Naive thymus-derived CD4-positive, alpha-beta T cell (primary cell): Measurements from ENCODE around the gene RRAS. TPM values are rescaled to one million over a fixed set of nuclear protein-coding genes. Genes with fewer than 3 reads are reported as not detected.

Experiments used
- ATAC-seq: fragments of 150-1000 bp; cut with Tn5 transposase; 2 replicates; pipeline ENCODE4 v1.10.0; 2021; ENCODE audit warnings: mild to moderate bottlenecking, moderate library complexity
- CTCF ChIA-PET: fragments of 350-600 bp; sonication (Branson Sonifier 250); formaldehyde crosslinking; loops from one replicate; lab custom pipeline; 2021; ENCODE audit warnings: antibody characterized with exemption; lab: Charles Lee
- POLR2A ChIA-PET: fragments of 350-600 bp; sonication (Branson Sonifier 250); formaldehyde crosslinking; loops from one replicate; lab custom pipeline; 2021; ENCODE audit warnings: antibody characterized with exemption, inconsistent platforms; lab: Charles Lee
- DNase-seq, 9 donors: peaks; one replicate each; pipeline versions ENCODE4 v3.0.0 to v3.0.0-alpha.2; 2020 to 2022; ENCODE audit warnings: mixed read lengths in 1 of 9
- H3K27ac ChIP-seq: one replicate; pipeline ENCODE4 v1.7.0; 2013; ENCODE audit warnings: mild to moderate bottlenecking, low read depth, low read length, moderate library complexity
- H3K27me3 ChIP-seq, 2 donors: one replicate each; pipeline ENCODE4 v1.7.0; 2013; ENCODE audit warnings: low read length in 2 of 2, mild to moderate bottlenecking in 2 of 2, moderate library complexity in 2 of 2; ENCODE audit not compliant: control insufficient read depth in 2 of 2, insufficient read depth in 2 of 2
- H3K36me3 ChIP-seq, 3 experiments: 1 replicate in 2 of 3; 2 replicates in 1 of 3; pipeline ENCODE4 v1.7.0; 2013; ENCODE audit warnings: low read length in 3 of 3, mild to moderate bottlenecking in 3 of 3, moderate library complexity in 1 of 3; ENCODE audit not compliant: insufficient read depth in 3 of 3, control insufficient read depth in 2 of 3
- H3K4me1 ChIP-seq, 2 donors: one replicate each; pipeline ENCODE4 v1.7.0; 2013; ENCODE audit warnings: low read length in 2 of 2, mild to moderate bottlenecking in 2 of 2, moderate library complexity in 1 of 2; ENCODE audit not compliant: control insufficient read depth in 2 of 2, insufficient read depth in 2 of 2
- H3K4me3 ChIP-seq: 2 replicates; pipeline ENCODE4 v1.7.0; 2013; ENCODE audit warnings: mild to moderate bottlenecking, low read length
- H3K9me3 ChIP-seq, 3 experiments: 1 replicate in 2 of 3; 2 replicates in 1 of 3; pipeline ENCODE4 v1.7.0; 2013; ENCODE audit warnings: low read length in 3 of 3; ENCODE audit not compliant: control insufficient read depth in 2 of 3
- H3K27ac Mint-ChIP-seq, 9 donors: one replicate each; pipeline ENCODE4 v1.8.0; 2020 to 2022; ENCODE audit warnings: mixed read lengths in 9 of 9, mild to moderate bottlenecking in 8 of 9, moderate library complexity in 5 of 9, inconsistent platforms in 2 of 9
- H3K27me3 Mint-ChIP-seq, 5 donors: one replicate each; pipeline ENCODE4 v1.8.0; 2021 to 2022; ENCODE audit warnings: mixed read lengths in 5 of 5, mild to moderate bottlenecking in 1 of 5
- H3K36me3 Mint-ChIP-seq, 5 donors: one replicate each; pipeline ENCODE4 v1.8.0; 2020 to 2022; ENCODE audit warnings: mixed read lengths in 5 of 5, mild to moderate bottlenecking in 3 of 5, inconsistent platforms in 1 of 5
- H3K4me1 Mint-ChIP-seq, 7 donors: one replicate each; pipeline ENCODE4 v1.8.0; 2020 to 2022; ENCODE audit warnings: mixed read lengths in 7 of 7, mild to moderate bottlenecking in 3 of 7, inconsistent platforms in 1 of 7
- H3K4me3 Mint-ChIP-seq, 10 donors: one replicate each; pipeline ENCODE4 v1.8.0; 2020 to 2022; ENCODE audit warnings: mild to moderate bottlenecking in 10 of 10, mixed read lengths in 10 of 10, moderate library complexity in 6 of 10, inconsistent platforms in 2 of 10
- H3K9me3 Mint-ChIP-seq, 11 donors: one replicate each; pipeline ENCODE4 v1.8.0; 2020 to 2022; ENCODE audit warnings: mixed read lengths in 11 of 11, mild to moderate bottlenecking in 4 of 11, inconsistent platforms in 1 of 11, moderate library complexity in 1 of 11
- intact Hi-C, 2 donors: fragments of 100-400 bp; cut with micrococcal nuclease; formaldehyde crosslinking; loops; one replicate each; pipeline ENCODE4 v1.15.1; 2023
- polyA plus RNA-seq, 2 donors: library from polyadenylated mRNA; unstranded; fragments of 300-500 nt; fragmentation: Illumina TruSeq; gene quantifications; one replicate each; pipeline ENCODE4 v1.2.3, GENCODE V29; 2021
- total RNA-seq, 6 experiments: library from RNA in 5 of 6; stranded (reverse) in 5 of 6; gene quantifications; 1 replicate in 5 of 6; 2 replicates in 1 of 6; pipeline ENCODE4 v1.2.3 and lab custom pipeline; 2021 to 2026

The RRAS gene
- total and polyA plus RNA-seq, 7 experiments from 2014 or later, result 11.0 to 37.0 (median 13.9) TPM

DNA sequence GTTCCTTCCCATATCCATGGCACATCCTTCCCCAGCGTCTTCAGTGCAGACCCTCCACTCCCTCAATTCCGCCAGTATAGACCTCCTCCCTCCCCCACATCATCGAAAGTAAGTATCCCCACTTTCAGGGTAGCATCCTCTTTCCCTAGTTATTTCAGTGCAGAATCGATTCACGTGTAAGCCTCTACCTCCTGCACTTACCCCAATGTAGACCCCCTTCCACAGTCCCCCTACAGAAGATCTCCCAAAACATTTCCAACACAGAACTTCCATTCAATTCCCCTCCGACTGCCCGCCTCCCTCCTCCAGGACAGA, 25.1 kb upstream of the RRAS start:
- H3K4me3 Mint-ChIP-seq, result peak overlapping the region; percentile 97 to 100 (median 99)
- intact Hi-C loops, result loop anchor here (1.0 to 2.0 kb wide), 9 partner anchors 11 to 546 kb away; partner anchors contain the start of genes AKT1S1 (in 1 of the 2), ALDH16A1 (in 1 of the 2), C19orf73 (in 1 of the 2) and NOSIP (in 1 of the 2)
- peaks cover 0 to 4% (median 0%) of the 10 kb centered on the region in 11 donors for H3K9me3 Mint-ChIP-seq

DNA sequence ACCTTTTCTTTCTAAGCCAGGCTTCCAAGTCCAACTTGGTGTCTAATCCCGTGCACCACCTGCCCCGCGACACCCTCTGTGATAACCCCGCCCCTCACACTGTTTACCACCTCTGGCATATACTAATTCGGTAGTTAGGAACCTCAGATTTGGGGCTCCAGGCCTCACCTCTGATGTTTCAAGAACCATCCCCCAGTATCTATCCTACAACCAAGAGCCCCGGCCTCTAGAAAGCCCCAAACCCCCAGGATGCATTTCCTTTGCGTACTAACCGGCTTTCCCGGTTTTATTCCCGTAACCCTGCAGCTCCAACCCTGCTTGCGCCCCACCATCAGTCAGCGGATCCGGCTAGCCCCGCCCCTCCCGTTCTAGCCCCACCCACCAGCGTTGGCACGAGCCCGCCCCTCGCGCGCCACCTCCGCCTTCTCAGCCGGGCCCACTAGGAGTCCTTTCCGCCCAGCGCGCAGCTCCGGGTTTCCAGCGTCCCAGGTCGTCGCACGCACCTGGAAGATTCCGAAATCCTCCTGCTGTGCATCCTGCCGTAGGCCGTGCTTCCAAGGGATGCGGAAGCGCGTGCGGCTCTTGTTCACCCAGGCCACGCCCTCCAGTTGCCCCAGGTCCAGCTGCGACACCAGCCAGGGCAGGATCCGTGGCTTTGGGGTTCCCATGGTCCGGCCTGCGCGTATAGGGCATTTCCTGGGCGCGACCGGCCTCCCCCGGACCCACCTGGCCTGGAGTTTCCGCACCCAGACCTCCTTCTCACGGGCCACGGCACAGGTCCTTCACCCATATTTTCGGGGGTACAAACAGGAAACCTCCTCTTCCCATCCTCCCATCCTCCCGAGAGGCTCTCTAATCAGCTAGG, 24.5 kb upstream of the RRAS start:
- ATAC-seq, result peak; percentile 82
- H3K36me3 Mint-ChIP-seq, result peaks cover 0 to 17% (median 4%) of the 10 kb centered on the region in 5 donors

More for the DNA sequence above, 25.1 kb upstream of the RRAS start:
- ChIA-PET POLR2A (interaction anchor here (0.8 to 14.1 kb wide), 13 partner anchors 10 to 213 kb away, joined by 3 to 187 read pairs (median 9); partner anchors contain the start of genes AKT1S1, NOSIP, PIH1D1 and PRMT1), CTCF (interaction anchor here (1.3 to 2.2 kb wide), 2 partner anchors 25 to 119 kb away, joined by 3 to 8 read pairs; partner anchors contain the start of gene RRAS)
- H3K4me1 Mint-ChIP-seq, result peaks cover 24 to 51% (median 44%) of the 10 kb centered on the region in 7 donors
- peaks cover 0 to 47% (median 14%) of the 10 kb centered on the region in 3 experiments for H3K36me3 ChIP-seq
- H3K27me3 ChIP-seq, result no peaks in the 10 kb centered on the region
- peak overlapping the region; percentile 95 for H3K4me3 ChIP-seq
- H3K4me1 ChIP-seq, result peaks cover 23% of the 10 kb centered on the region in 2 donors
- H3K27ac Mint-ChIP-seq, result peak overlapping the region; percentile 96 to 99 (median 97)
- ATAC-seq (no peak), DNase-seq (no peak)
- H3K9me3 ChIP-seq, result no peaks in the 10 kb centered on the region
- peaks cover 4 to 20% (median 4%) of the 10 kb centered on the region in 5 donors for H3K36me3 Mint-ChIP-seq
- H3K27me3 Mint-ChIP-seq, result peaks cover 0 to 2% (median 0%) of the 10 kb centered on the region in 5 donors
- peak overlapping the region; percentile 80 for H3K27ac ChIP-seq

DNA sequence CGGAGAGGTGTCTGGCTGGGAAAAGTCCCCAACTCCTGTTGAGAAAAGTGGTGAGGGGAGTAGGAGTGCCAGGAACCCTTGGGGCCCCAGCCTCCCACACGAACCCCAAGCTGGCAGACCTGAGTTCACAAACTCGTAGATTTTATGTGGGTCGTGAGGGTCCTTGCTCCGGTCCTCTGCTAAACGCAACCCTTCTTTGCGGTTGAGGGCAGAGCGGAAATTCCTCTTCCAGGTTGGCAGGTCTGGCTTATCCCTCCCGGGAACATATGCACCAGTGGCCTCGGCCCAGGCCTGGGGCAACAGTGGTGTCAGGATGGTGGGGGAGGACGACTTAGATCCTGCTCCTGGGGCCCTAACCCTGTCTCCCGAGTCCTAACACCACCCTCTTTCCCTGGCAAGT, 23.3 kb upstream of the RRAS start:
- H3K4me3 Mint-ChIP-seq, result peak overlapping the region in 9 of 10 donors; percentile 82 to 100 (median 99)
- H3K36me3 ChIP-seq, result peaks cover 0 to 59% (median 19%) of the 10 kb centered on the region in 3 experiments
- intact Hi-C loops, result no loop called here
- H3K9me3 ChIP-seq, result no peaks in the 10 kb centered on the region
- no peaks in the 10 kb centered on the region for H3K27me3 ChIP-seq
- H3K4me1 ChIP-seq, result peaks cover 23% of the 10 kb centered on the region in 2 donors
- POLR2A ChIA-PET, result interaction anchor here (0.7 to 14.1 kb wide), 11 partner anchors 8 to 670 kb away, joined by 3 to 187 read pairs (median 9); partner anchors contain the start of genes GYS1, PRMT1, PRR12 and RPS11
- ATAC-seq, result no peak
- peak overlapping the region; percentile 95 for H3K4me3 ChIP-seq
- H3K36me3 Mint-ChIP-seq, result peaks cover 0 to 17% (median 0%) of the 10 kb centered on the region in 5 donors
- H3K4me1 Mint-ChIP-seq, result peaks cover 24 to 53% (median 42%) of the 10 kb centered on the region in 7 donors
- peak overlapping the region; percentile 80 for H3K27ac ChIP-seq
- H3K27ac Mint-ChIP-seq, result peak overlapping the region; percentile 96 to 99 (median 97)
- no peak for DNase-seq
- H3K9me3 Mint-ChIP-seq, result peaks cover 0 to 4% (median 0%) of the 10 kb centered on the region in 11 donors
- CTCF ChIA-PET, result interaction anchor here (0.6 to 1.2 kb wide), 4 partner anchors 9 to 204 kb away, joined by 3 to 4 read pairs (median 4); partner anchors contain the start of gene PNKP
- peaks cover 0 to 2% (median 0%) of the 10 kb centered on the region in 5 donors for H3K27me3 Mint-ChIP-seq

More for the DNA sequence above, 24.5 kb upstream of the RRAS start:
- no peaks in the 10 kb centered on the region for H3K27me3 ChIP-seq
- ChIA-PET CTCF (interaction anchor here (0.7 to 2.2 kb wide), 5 partner anchors 7 to 118 kb away, joined by 3 to 8 read pairs (median 3); partner anchors contain the start of gene RRAS), POLR2A (interaction anchor here (0.7 to 14.1 kb wide), 19 partner anchors 9 to 671 kb away, joined by 3 to 187 read pairs (median 5); partner anchors contain the start of genes AKT1S1, FUZ, GYS1 and NOSIP)
- peak overlapping the region; percentile 95 for H3K4me3 ChIP-seq
- H3K9me3 ChIP-seq, result no peaks in the 10 kb centered on the region
- Mint-ChIP-seq H3K4me3 (peak overlapping the region; percentile 97 to 100 (median 99)), H3K9me3 (peaks cover 0 to 4% (median 0%) of the 10 kb centered on the region in 11 donors), H3K27ac (peak overlapping the region; percentile 96 to 99 (median 97)), H3K27me3 (peaks cover 0 to 2% (median 0%) of the 10 kb centered on the region in 5 donors), H3K4me1 (peaks cover 24 to 53% (median 42%) of the 10 kb centered on the region in 7 donors)
- DNase-seq, result peak; percentile 77 to 89 (median 88)
- intact Hi-C loops, result loop anchor here (1.0 to 2.0 kb wide), 10 partner anchors 12 to 546 kb away; partner anchors contain the start of genes AKT1S1 (in 1 of the 2), ALDH16A1 (in 1 of the 2), C19orf73 (in 1 of the 2) and NOSIP (in 1 of the 2)
- peak overlapping the region; percentile 80 for H3K27ac ChIP-seq
- H3K36me3 ChIP-seq, result peaks cover 0 to 48% (median 15%) of the 10 kb centered on the region in 3 experiments
- peaks cover 23% of the 10 kb centered on the region in 2 donors for H3K4me1 ChIP-seq

DNA sequence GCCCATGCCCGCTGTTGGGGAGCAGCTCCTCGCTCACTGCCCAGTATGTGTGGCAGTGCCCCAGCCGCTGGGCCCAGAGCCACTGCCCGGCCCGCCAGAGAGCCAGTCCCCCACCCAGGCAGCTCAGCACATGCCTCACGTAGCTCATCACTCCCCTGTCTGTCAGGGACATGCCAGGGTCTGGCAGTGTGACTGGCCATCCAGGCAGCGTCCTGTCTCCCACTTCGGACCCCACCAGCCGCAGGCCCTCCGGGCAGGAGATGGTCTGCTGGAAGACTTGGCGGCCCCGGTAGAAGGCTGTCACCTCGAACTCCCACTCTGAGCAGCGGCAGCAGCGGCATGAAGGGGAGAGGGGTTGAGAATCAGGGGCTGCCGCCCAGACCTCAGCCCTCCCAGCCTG, 22.1 kb upstream of the RRAS start:
- H3K9me3 Mint-ChIP-seq, result peaks cover 0 to 4% (median 0%) of the 10 kb centered on the region in 11 donors
- peaks cover 0 to 72% (median 28%) of the 10 kb centered on the region in 3 experiments for H3K36me3 ChIP-seq
- H3K27ac Mint-ChIP-seq, result peak overlapping the region in 3 of 9 donors; percentile 47 to 96 (median 48)
- H3K4me1 Mint-ChIP-seq, result peaks cover 19 to 52% (median 40%) of the 10 kb centered on the region in 7 donors
- intact Hi-C loops, result no loop called here
- H3K4me3 Mint-ChIP-seq, result peak overlapping the region in 3 of 10 donors; percentile 2 to 55 (median 38)
- CTCF ChIA-PET, result no interaction called here
- H3K27me3 ChIP-seq, result no peaks in the 10 kb centered on the region
- no peak overlapping the region for H3K4me3 ChIP-seq
- no peaks in the 10 kb centered on the region for H3K9me3 ChIP-seq
- no peak for DNase-seq
- POLR2A ChIA-PET, result interaction anchor here (1.0 to 14.1 kb wide), 3 partner anchors 14 to 163 kb away, joined by 5 to 187 read pairs (median 91); partner anchors contain the start of genes PRMT1, RRAS and SCAF1
- H3K4me1 ChIP-seq, result peaks cover 23% of the 10 kb centered on the region in 2 donors
- peaks cover 0 to 2% (median 0%) of the 10 kb centered on the region in 5 donors for H3K27me3 Mint-ChIP-seq
- peak overlapping the region; percentile 80 for H3K27ac ChIP-seq
- peaks cover 0 to 16% (median 4%) of the 10 kb centered on the region in 5 donors for H3K36me3 Mint-ChIP-seq
- ATAC-seq, result no peak

DNA sequence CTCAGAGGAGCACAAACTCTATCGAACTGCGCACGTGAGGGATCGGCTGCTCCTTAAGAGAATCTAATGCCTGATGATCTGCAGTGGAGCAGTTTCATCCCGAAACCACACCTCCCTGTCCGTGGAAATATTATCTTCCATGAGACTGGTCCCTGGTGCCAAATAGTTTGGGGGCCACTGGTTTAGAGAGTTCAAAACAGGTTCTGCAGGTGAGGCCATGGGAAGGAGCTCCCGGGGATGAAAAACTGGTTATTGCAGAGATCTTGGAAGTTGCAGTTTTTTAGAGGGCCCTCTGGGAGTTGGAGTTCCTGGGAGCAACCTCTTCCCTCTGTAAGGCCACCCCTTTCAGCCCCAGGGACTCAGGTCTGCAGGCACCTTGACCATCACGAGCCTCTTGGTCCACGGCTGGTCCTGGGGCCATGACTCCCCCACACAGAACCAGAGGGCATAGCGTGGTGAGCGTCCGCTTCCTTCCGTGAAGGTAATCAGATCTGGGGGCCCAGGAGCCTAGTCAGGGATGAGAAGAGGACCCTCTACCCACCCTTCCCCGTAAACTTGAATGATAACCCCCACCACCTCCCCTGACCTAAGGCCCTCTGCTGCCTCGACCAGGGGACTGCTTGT, 20.5 kb upstream of the RRAS start:
- peaks cover 0 to 87% (median 28%) of the 10 kb centered on the region in 3 experiments for H3K36me3 ChIP-seq
- Mint-ChIP-seq H3K27me3 (no peaks in the 10 kb centered on the region), H3K27ac (peak overlapping the region in 5 of 9 donors; percentile 4 to 70 (median 59)), H3K4me3 (no peak overlapping the region), H3K4me1 (peaks cover 6 to 37% (median 26%) of the 10 kb centered on the region in 7 donors), H3K9me3 (peaks cover 0 to 4% (median 0%) of the 10 kb centered on the region in 11 donors), H3K36me3 (peaks cover 0 to 16% (median 9%) of the 10 kb centered on the region in 5 donors)
- ChIA-PET POLR2A (interaction anchor here (0.6 to 14.1 kb wide), 3 partner anchors 16 to 1247 kb away, joined by 4 to 187 read pairs (median 91); partner anchors contain the start of genes PRMT1, RRAS and SCAF1), CTCF (interaction anchor here (0.6 to 0.7 kb wide), 2 partner anchors 22 to 216 kb away, joined by 3 read pairs; no protein-coding TSS in a partner anchor)
- no peaks in the 10 kb centered on the region for H3K27me3 ChIP-seq
- ATAC-seq, result no peak
- intact Hi-C loops, result no loop called here
- peak overlapping the region; percentile 24 for H3K27ac ChIP-seq
- no peak for DNase-seq
- H3K4me3 ChIP-seq, result no peak overlapping the region
- no peaks in the 10 kb centered on the region for H3K9me3 ChIP-seq
- peaks cover 16 to 20% of the 10 kb centered on the region in 2 donors for H3K4me1 ChIP-seq
